HEK293 (cell line): ENCODE measurements around the gene TMC6.

ENCODE experiments used
- CTCF ChIA-PET: fragments of 350-600 bp; formaldehyde crosslinking; extraction: SDS; loops from one replicate; lab custom pipeline; 2021; ENCODE audit warnings: antibody characterized with exemption; lab: Yijun Ruan, JAX
- POLR2A ChIA-PET: fragments of 300-600 bp; formaldehyde crosslinking; extraction: SDS; loops from one replicate; lab custom pipeline; 2020; ENCODE audit warnings: antibody characterized with exemption, inconsistent platforms; lab: Yijun Ruan, JAX
- H3K27ac ChIP-seq: fragments of 200-500 bp; sonication (Bioruptor generic); 2 replicates; pipeline ENCODE4 v1.5.1; 2014; ENCODE audit warnings: low read depth, low read length, control low read depth, inconsistent platforms; ENCODE audit errors: extremely low read depth
- H3K36me3 ChIP-seq, 2 experiments: fragments of 200-500 bp in 1 of 2; sonication (Bioruptor generic) in 1 of 2; 1 replicate in 1 of 2; 2 replicates in 1 of 2; pipeline ENCODE4 v1.5.1; 2014 to 2017; ENCODE audit warnings: inconsistent platforms in 2 of 2, low read length in 2 of 2; ENCODE audit not compliant: control insufficient read depth in 2 of 2, insufficient read depth in 1 of 2
- H3K4me1 ChIP-seq: fragments of 200-500 bp; sonication (Bioruptor generic); 2 replicates; pipeline ENCODE4 v1.5.1; 2014; ENCODE audit warnings: mild to moderate bottlenecking, low read length, inconsistent platforms; ENCODE audit not compliant: control insufficient read depth, insufficient read depth
- H3K4me3 ChIP-seq: 2 replicates; pipeline ENCODE4 v1.5.1; 2011; ENCODE audit warnings: low read depth, mild to moderate bottlenecking, control low read depth, low read length, moderate library complexity
- H3K9me3 ChIP-seq: fragments of 200-500 bp; sonication (Bioruptor generic); 2 replicates; pipeline ENCODE4 v1.5.1; 2014; ENCODE audit warnings: low read depth, low read length, inconsistent platforms; ENCODE audit not compliant: control insufficient read depth, insufficient read depth
- GLIS2 ChIP-seq: fragments of 450-650 bp; formaldehyde crosslinking; IDR thresholded peaks from 2 replicates; pipeline ENCODE4 v1.5.1; 2016; ENCODE audit warnings: missing biosample characterization, missing genetic modification characterization
- KLF1 ChIP-seq: fragments of 450-650 bp; formaldehyde crosslinking; IDR thresholded peaks from 2 replicates; pipeline ENCODE4 v1.5.1; 2016; ENCODE audit warnings: missing biosample characterization, missing genetic modification characterization
- KLF10 ChIP-seq: fragments of 450-650 bp; IDR thresholded peaks from 2 replicates; pipeline ENCODE4 v1.5.1; 2018; ENCODE audit warnings: missing biosample characterization, mild to moderate bottlenecking, missing genetic modification characterization
- MEIS1 ChIP-seq: sonication (generic); formaldehyde crosslinking; IDR thresholded peaks from 2 replicates; pipeline ENCODE4 v1.8.1; 2022; ENCODE audit warnings: missing genetic modification reagents, mild to moderate bottlenecking, borderline replicate concordance
- OSR2 ChIP-seq: fragments of 450-650 bp; formaldehyde crosslinking; IDR thresholded peaks from 2 replicates; pipeline ENCODE4 v1.5.1; 2016; ENCODE audit warnings: missing biosample characterization, missing genetic modification characterization
- PRDM1 ChIP-seq: fragments of 450-650 bp; formaldehyde crosslinking; IDR thresholded peaks from 2 replicates; pipeline ENCODE4; 2016; ENCODE audit warnings: missing biosample characterization, missing genetic modification characterization
- TCF7L2 ChIP-seq: IDR thresholded peaks from 2 replicates; pipeline ENCODE4 v1.6.1; 2011; ENCODE audit warnings: low read depth, mild to moderate bottlenecking, inconsistent platforms, low read length, moderate library complexity, borderline replicate concordance
- ZBTB48 ChIP-seq: fragments of 450-650 bp; formaldehyde crosslinking; IDR thresholded peaks from 2 replicates; pipeline ENCODE4 v1.5.1; 2016; ENCODE audit warnings: missing biosample characterization, missing genetic modification characterization
- ZFHX2 ChIP-seq: fragments of 450-650 bp; formaldehyde crosslinking; conservative IDR thresholded peaks from 2 replicates; pipeline ENCODE4 v1.5.1; 2016; ENCODE audit warnings: missing biosample characterization, missing genetic modification characterization
- ZFP37 ChIP-seq: fragments of 450-650 bp; formaldehyde crosslinking; IDR thresholded peaks from 2 replicates; pipeline ENCODE4 v1.5.1; 2016; ENCODE audit warnings: missing biosample characterization, missing genetic modification characterization
- ZNF155 ChIP-seq: fragments of 450-650 bp; formaldehyde crosslinking; IDR thresholded peaks from 2 replicates; pipeline ENCODE4 v1.5.1; 2016; ENCODE audit warnings: missing biosample characterization, missing genetic modification characterization
- ZNF157 ChIP-seq: fragments of 450-650 bp; formaldehyde crosslinking; IDR thresholded peaks from 2 replicates; pipeline ENCODE4 v1.5.1; 2016; ENCODE audit warnings: missing biosample characterization, missing genetic modification characterization
- ZNF184 ChIP-seq: fragments of 450-650 bp; IDR thresholded peaks from 2 replicates; pipeline ENCODE4 v1.5.1; 2018; ENCODE audit warnings: missing biosample characterization, mild to moderate bottlenecking, missing genetic modification characterization
- ZNF2 ChIP-seq: fragments of 450-650 bp; formaldehyde crosslinking; IDR thresholded peaks from 2 replicates; pipeline ENCODE4 v1.5.1; 2016; ENCODE audit warnings: missing biosample characterization, missing genetic modification characterization
- ZNF24 ChIP-seq: fragments of 450-650 bp; formaldehyde crosslinking; IDR thresholded peaks from 2 replicates; pipeline ENCODE4 v1.5.1; 2016; ENCODE audit warnings: missing biosample characterization, missing genetic modification characterization
- ZNF394 ChIP-seq: fragments of 450-650 bp; formaldehyde crosslinking; IDR thresholded peaks from 2 replicates; pipeline ENCODE4 v1.5.1; 2016; ENCODE audit warnings: missing biosample characterization, missing genetic modification characterization, mild to moderate bottlenecking, moderate library complexity, borderline replicate concordance
- ZNF473 ChIP-seq: fragments of 450-650 bp; formaldehyde crosslinking; IDR thresholded peaks from 2 replicates; pipeline ENCODE4 v1.5.1; 2017; ENCODE audit warnings: missing biosample characterization, missing genetic modification characterization
- ZNF48 ChIP-seq: fragments of 450-650 bp; formaldehyde crosslinking; IDR thresholded peaks from 2 replicates; pipeline ENCODE4 v1.5.1; 2016; ENCODE audit warnings: missing biosample characterization, missing genetic modification characterization
- ZNF529 ChIP-seq: fragments of 450-650 bp; formaldehyde crosslinking; IDR thresholded peaks from 2 replicates; pipeline ENCODE4 v1.5.1; 2017; ENCODE audit warnings: missing genetic modification characterization, missing biosample characterization; ENCODE audit not compliant: insufficient replicate concordance
- ZNF610 ChIP-seq: fragments of 450-650 bp; formaldehyde crosslinking; IDR thresholded peaks from 2 replicates; pipeline ENCODE4 v1.5.1; 2016; ENCODE audit warnings: missing biosample characterization, missing genetic modification characterization, borderline replicate concordance
- ZNF664 ChIP-seq: fragments of 450-650 bp; formaldehyde crosslinking; IDR thresholded peaks from 2 replicates; pipeline ENCODE4 v1.5.1; 2016; ENCODE audit warnings: missing biosample characterization, missing genetic modification characterization
- ZNF701 ChIP-seq: fragments of 450-650 bp; formaldehyde crosslinking; IDR thresholded peaks from 2 replicates; pipeline ENCODE4 v1.5.1; 2016; ENCODE audit warnings: missing biosample characterization, missing genetic modification characterization
- ZNF747 ChIP-seq: fragments of 450-650 bp; formaldehyde crosslinking; IDR thresholded peaks from 2 replicates; pipeline ENCODE4 v1.5.1; 2016; ENCODE audit warnings: missing biosample characterization, missing genetic modification characterization
- ZSCAN30 ChIP-seq: fragments of 450-650 bp; IDR thresholded peaks from 2 replicates; pipeline ENCODE4 v1.5.1; 2018; ENCODE audit warnings: missing biosample characterization, mild to moderate bottlenecking, missing genetic modification characterization, moderate library complexity
- TF ChIP-seq, protein P1 (sequence below): fragments of 450-650 bp; formaldehyde crosslinking; IDR thresholded peaks from 2 replicates; pipeline ENCODE4 v1.5.1; 2016; ENCODE audit warnings: missing biosample characterization, missing genetic modification characterization
- TF ChIP-seq, protein P2 (sequence below): fragments of 450-650 bp; formaldehyde crosslinking; IDR thresholded peaks from 2 replicates; pipeline ENCODE4 v1.5.1; 2016; ENCODE audit warnings: missing biosample characterization, missing genetic modification characterization
- TF ChIP-seq, protein P3 (sequence below): fragments of 450-650 bp; formaldehyde crosslinking; IDR thresholded peaks from 2 replicates; pipeline ENCODE4; 2016; ENCODE audit warnings: missing biosample characterization, missing genetic modification characterization

Gene TMC6

DNA sequence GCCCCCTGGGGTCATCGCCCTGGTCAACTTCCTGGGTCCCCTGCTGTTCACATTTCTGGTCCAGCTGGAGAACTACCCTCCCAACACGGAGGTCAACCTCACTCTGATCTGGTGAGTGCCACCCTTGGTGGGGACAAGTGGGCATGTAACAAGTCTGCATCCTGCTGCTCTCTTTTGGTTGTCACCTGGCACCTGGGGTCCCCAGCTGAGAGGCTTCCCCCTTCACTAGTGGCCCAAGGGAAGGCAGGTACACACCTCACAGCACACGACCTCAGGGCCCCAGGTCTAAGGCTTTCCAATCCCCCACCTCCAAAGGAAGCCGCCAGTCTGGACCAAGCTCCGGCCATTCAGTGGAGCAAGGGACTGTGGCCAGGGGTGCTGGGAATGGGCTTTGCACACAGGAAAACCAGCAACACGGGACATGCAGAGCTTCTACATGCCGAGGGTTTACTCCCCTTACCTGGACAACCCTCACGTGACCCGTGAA is 6.4 kb upstream of the TMC6 start:
- H3K4me3 ChIP-seq = no peak overlapping the region
- TF ChIP-seq ZBTB48 (tag by site-specific recombination) = no peak
- no peak for TF ChIP-seq ZNF529
- no peak for TF ChIP-seq ZNF157 (tag by site-specific recombination)
- no peak for TF ChIP-seq ZNF48
- TF ChIP-seq, protein P1, sequence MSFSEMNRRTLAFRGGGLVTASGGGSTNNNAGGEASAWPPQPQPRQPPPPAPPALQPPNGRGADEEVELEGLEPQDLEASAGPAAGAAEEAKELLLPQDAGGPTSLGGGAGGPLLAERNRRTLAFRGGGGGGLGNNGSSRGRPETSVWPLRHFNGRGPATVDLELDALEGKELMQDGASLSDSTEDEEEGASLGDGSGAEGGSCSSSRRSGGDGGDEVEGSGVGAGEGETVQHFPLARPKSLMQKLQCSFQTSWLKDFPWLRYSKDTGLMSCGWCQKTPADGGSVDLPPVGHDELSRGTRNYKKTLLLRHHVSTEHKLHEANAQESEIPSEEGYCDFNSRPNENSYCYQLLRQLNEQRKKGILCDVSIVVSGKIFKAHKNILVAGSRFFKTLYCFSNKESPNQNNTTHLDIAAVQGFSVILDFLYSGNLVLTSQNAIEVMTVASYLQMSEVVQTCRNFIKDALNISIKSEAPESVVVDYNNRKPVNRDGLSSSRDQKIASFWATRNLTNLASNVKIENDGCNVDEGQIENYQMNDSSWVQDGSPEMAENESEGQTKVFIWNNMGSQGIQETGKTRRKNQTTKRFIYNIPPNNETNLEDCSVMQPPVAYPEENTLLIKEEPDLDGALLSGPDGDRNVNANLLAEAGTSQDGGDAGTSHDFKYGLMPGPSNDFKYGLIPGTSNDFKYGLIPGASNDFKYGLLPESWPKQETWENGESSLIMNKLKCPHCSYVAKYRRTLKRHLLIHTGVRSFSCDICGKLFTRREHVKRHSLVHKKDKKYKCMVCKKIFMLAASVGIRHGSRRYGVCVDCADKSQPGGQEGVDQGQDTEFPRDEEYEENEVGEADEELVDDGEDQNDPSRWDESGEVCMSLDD (tag by site-specific recombination) = no peak
- no peak for TF ChIP-seq ZNF2 (tag by site-specific recombination)
- no peaks in the 10 kb centered on the region for H3K9me3 ChIP-seq
- no peaks in the 10 kb centered on the region for H3K36me3 ChIP-seq
- no peaks in the 10 kb centered on the region for H3K4me1 ChIP-seq
- H3K27ac ChIP-seq = no peak overlapping the region
- CTCF ChIA-PET = interaction anchor here (0.6 to 2.8 kb wide), 23 partner anchors 12 to 1957 kb away, joined by 3 to 15 read pairs (median 6); no protein-coding TSS in a partner anchor
- POLR2A ChIA-PET = interaction anchor here (1.4 to 1.9 kb wide), 2 partner anchors 52 to 176 kb away, joined by 4 to 6 read pairs; partner anchors contain the start of genes AFMID, TK1 and TNRC6C

DNA sequence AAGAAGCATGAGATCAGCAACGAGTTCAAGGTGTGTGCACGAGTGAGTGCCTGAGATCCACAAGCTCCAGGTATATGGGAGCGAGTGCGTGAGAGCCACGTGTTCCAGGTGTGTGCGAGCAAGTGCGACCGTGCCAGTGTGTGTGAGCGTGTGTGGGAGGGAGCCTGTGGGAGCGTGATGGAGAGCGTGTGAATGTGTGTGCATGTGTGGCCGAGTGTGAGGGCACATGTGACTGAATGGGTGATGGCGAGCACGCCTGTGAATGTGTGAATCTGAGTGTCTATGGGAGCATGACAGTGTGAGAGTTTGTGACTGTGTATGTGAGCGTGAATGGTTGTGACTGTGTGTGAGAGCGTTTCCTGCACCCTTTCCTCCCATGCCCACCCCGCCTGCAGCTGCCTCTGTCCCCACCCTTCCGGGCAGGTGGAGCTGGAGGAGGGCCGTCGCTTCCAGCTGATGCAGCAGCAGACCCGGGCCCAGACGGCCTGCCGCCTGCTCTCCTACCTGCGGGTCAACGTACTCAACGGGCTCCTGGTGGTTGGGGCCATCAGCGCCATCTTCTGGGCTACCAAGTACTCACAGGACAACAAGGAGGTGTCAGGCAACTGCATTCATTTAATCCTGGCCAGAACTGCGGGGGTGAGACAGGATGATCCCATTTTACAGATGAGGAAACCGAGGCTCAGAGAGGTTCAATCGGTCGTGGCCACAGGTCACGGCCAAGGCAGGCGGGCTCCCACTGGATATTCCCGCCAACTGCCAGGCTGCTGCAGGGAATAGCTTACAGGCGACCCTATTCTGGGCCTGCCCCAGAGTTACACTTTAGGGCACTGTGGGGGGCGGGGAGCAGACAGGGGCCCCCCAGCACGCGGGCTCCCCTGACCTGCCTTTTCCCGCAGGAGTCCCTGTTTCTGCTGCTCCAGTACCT is 5.7 kb upstream of the TMC6 start:
- Histone ChIP-seq H3K4me1 (no peaks in the 10 kb centered on the region), H3K4me3 (no peak overlapping the region), H3K36me3 (no peaks in the 10 kb centered on the region), H3K9me3 (no peaks in the 10 kb centered on the region), H3K27ac (no peak overlapping the region)
- POLR2A ChIA-PET = interaction anchor here (1.1 to 1.9 kb wide), 3 partner anchors 52 to 176 kb away, joined by 3 to 6 read pairs (median 4); partner anchors contain the start of genes AFMID, TK1 and TNRC6C
- CTCF ChIA-PET = interaction anchor here (0.7 to 2.8 kb wide), 24 partner anchors 10 to 793 kb away, joined by 3 to 15 read pairs (median 4); no protein-coding TSS in a partner anchor
- TF ChIP-seq ZNF473 = no peak
- TF ChIP-seq ZNF155 (tag by site-specific recombination) = no peak
- no peak for TF ChIP-seq ZNF747
- TF ChIP-seq ZNF24 (tag by site-specific recombination) = 0 out of 2 replicates have a peak, but pooled peaks have one; percentile 44
- no peak for TF ChIP-seq ZNF184 (tag by site-specific recombination)
- no peak for TF ChIP-seq KLF10 (tag by site-specific recombination)
- TF ChIP-seq ZFP37 = no peak
- TF ChIP-seq KLF1 (tag by site-specific recombination) = peak; percentile 30; the same call in 1 of the 2 replicates
- TF ChIP-seq TCF7L2 = no peak
- TF ChIP-seq ZNF610 (tag by site-specific recombination) = no peak
- no peak for TF ChIP-seq PRDM1 (tag by site-specific recombination)
- TF ChIP-seq ZNF664 (tag by site-specific recombination) = peak; percentile 93
- TF ChIP-seq ZNF701 (tag by site-specific recombination) = no peak
- no peak for TF ChIP-seq ZNF394 (tag by site-specific recombination)
- TF ChIP-seq ZSCAN30 (tag by site-specific recombination) = 0 out of 2 replicates have a peak, but pooled peaks have one; percentile 46
- peak; percentile 41; the same call in 1 of the 2 replicates for TF ChIP-seq GLIS2 (tag by site-specific recombination)
- TF ChIP-seq, protein P2, sequence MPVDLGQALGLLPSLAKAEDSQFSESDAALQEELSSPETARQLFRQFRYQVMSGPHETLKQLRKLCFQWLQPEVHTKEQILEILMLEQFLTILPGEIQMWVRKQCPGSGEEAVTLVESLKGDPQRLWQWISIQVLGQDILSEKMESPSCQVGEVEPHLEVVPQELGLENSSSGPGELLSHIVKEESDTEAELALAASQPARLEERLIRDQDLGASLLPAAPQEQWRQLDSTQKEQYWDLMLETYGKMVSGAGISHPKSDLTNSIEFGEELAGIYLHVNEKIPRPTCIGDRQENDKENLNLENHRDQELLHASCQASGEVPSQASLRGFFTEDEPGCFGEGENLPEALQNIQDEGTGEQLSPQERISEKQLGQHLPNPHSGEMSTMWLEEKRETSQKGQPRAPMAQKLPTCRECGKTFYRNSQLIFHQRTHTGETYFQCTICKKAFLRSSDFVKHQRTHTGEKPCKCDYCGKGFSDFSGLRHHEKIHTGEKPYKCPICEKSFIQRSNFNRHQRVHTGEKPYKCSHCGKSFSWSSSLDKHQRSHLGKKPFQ (tag by site-specific recombination) = peak; percentile 30; the same call in 1 of the 2 replicates
- TF ChIP-seq, protein P3, sequence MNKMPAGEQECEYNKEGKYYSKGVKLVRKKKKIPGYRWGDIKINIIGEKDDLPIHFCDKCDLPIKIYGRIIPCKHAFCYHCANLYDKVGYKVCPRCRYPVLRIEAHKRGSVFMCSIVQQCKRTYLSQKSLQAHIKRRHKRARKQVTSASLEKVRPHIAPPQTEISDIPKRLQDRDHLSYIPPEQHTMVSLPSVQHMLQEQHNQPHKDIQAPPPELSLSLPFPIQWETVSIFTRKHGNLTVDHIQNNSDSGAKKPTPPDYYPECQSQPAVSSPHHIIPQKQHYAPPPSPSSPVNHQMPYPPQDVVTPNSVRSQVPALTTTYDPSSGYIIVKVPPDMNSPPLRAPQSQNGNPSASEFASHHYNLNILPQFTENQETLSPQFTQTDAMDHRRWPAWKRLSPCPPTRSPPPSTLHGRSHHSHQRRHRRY (tag by site-specific recombination) = no peak
- no peak for TF ChIP-seq OSR2 (tag by site-specific recombination)
- TF ChIP-seq MEIS1 (CRISPR knock-in tag) = no peak
- TF ChIP-seq ZFHX2 = peak; percentile 21; the same call in 1 of the 2 replicates
